Endothelial cell of hepatic sinusoid (primary cell): Measurements from ENCODE around the gene VEGFA.

Source experiments
- in situ Hi-C: cut with HindIII; loops from 2 replicates; pipeline ENCODE4 v1.10.0; 2017; ENCODE audit warnings: low sequenced_read_pairs

Gene VEGFA

GRCh38 chr6:43799551-43800297, 29.7 kb downstream of the VEGFA start:
- in situ Hi-C loops, result no loop called here

- in situ Hi-C loops, result no loop called here
Measured at GRCh38 chr6:43800298-43800623, 30.2 kb downstream of the VEGFA start.

- in situ Hi-C loops, result no loop called here
Measured at GRCh38 chr6:43800746-43801494, 30.9 kb downstream of the VEGFA start.

- in situ Hi-C loops, result no loop called here
Measured at GRCh38 chr6:43801495-43802181, 31.6 kb downstream of the VEGFA start.

GRCh38 chr6:43803055-43803782, 33.2 kb downstream of the VEGFA start:
- in situ Hi-C loops, result no loop called here

- in situ Hi-C loops, result no loop called here
Measured at GRCh38 chr6:43803783-43804549, 34.0 kb downstream of the VEGFA start.

GRCh38 chr6:43804550-43805223, 34.7 kb downstream of the VEGFA start:
- in situ Hi-C loops, result no loop called here

GRCh38 chr6:43805699-43806042, 35.7 kb downstream of the VEGFA start:
- in situ Hi-C loops, result no loop called here

GRCh38 chr6:43806043-43806757, 36.2 kb downstream of the VEGFA start:
- in situ Hi-C loops, result no loop called here

- in situ Hi-C loops, result no loop called here
Measured at GRCh38 chr6:43806758-43807227, 36.8 kb downstream of the VEGFA start.

- in situ Hi-C loops, result no loop called here
Measured at GRCh38 chr6:43807228-43808061, 37.4 kb downstream of the VEGFA start.

- in situ Hi-C loops, result no loop called here
Measured at GRCh38 chr6:43808412-43808811, 38.4 kb downstream of the VEGFA start.

GRCh38 chr6:43809417-43810305, 39.6 kb downstream of the VEGFA start:
- in situ Hi-C loops, result no loop called here

GRCh38 chr6:43810965-43811732, 41.1 kb downstream of the VEGFA start:
- in situ Hi-C loops, result no loop called here

GRCh38 chr6:43811733-43812099, 41.7 kb downstream of the VEGFA start:
- in situ Hi-C loops, result no loop called here

- in situ Hi-C loops, result no loop called here
Measured at GRCh38 chr6:43812850-43813578, 43.0 kb downstream of the VEGFA start.
